NCI-H146 treated with DMSO at 0.1 percent for 48 hours (cell line): ENCODE data around the gene CRPPA.
"Not testable (repeated sequence)": the region's sequence is repeated elsewhere in the genome, so short reads cannot be mapped to it uniquely, and the experiment has no call there.

Experiments
- DNase-seq: peaks from one replicate; lab custom pipeline; 2025; ENCODE audit not compliant: unreplicated experiment; lab: John Stamatoyannopoulos, UW

CRPPA gene

DNA sequence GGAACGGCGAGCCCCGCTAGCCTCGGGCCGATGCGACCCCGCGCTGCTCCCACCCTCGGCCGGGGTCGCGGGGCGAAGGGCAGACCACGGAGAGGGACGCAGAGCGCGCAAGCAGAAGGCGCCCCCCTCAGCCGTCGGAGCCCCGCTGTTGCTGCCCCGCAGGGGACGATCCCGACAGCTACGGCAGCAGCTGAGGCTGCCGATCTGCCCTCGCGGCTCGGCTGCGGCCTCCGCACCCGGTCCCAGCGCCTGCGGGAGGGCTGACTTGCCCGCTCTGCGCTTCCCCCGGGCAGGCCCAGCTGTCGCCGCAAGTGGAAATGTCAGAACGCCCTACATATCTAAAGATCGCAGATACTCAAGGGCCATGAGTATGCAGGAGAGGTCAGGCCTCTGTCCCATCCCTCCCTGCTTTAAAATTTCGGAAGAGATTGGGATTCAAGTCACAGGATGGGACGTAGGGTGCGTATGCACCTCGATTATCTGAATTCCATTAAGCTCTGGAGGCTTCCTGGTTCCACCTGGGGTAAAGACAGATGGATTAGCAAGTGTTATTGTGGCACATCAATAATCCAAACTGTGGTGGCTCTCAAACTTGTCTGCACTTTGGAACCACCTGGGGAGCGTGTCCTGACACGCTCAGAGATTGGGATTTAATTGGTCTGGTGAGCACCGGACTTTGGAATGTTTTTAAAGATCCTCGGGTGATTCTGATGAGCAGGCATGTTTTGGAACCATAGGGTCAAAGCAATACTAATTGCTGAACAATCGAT lies at the start of gene CRPPA:
TSS of gene CRPPA (minus strand) at position 206 of the 770 bp plus-strand sequence. CDS start 216 bp downstream, outside the sequence.
- DNase-seq: no peak

DNA sequence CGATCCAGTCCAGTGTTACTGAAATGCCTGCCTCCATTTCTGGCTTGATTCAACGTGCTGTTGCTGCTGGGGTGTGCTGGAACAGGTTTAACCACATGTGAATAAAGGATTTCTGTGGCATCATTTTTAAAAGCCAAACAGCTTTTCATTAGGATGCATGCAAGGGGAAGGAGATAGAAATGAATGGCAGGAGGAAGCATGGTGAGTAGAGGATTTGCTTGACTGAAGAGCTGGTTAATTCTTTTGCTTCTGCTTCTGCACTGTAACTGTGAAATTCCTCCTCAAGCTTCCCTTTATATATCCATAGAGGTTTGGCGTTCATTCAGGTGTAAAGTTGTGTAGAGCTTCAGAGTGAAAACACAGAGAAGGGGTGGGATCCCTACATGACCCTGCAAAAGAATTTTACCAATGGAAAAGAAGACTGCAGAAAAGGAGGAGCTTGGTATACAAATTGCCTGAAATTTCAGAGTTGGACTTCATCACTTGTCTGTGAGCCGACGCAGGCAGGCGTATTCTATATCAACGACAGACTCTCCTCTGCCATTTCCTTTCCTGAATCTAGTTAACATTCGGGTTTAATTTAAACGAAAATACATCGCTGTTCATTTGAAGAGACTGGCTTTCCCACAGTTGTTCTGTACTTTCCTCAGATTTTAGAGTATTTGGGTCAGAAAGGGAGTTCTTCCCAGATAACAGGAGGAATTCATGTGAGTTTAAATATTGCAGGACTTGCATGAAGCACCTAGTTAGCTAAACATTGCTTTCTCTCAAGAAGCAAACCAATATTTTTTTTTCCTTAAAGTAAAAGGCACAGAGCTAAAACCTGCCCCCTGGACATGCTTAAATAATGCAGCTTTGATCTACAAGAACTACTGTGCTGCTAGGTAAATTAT lies 44.4 kb upstream of the CRPPA start, which contains the start of gene SOSTDC1:
TSS of gene SOSTDC1 (minus strand) at position 270 of the 893 bp plus-strand sequence. CDS start at position 200, 70 bp downstream.
- DNase-seq: peak; percentile 69

DNA sequence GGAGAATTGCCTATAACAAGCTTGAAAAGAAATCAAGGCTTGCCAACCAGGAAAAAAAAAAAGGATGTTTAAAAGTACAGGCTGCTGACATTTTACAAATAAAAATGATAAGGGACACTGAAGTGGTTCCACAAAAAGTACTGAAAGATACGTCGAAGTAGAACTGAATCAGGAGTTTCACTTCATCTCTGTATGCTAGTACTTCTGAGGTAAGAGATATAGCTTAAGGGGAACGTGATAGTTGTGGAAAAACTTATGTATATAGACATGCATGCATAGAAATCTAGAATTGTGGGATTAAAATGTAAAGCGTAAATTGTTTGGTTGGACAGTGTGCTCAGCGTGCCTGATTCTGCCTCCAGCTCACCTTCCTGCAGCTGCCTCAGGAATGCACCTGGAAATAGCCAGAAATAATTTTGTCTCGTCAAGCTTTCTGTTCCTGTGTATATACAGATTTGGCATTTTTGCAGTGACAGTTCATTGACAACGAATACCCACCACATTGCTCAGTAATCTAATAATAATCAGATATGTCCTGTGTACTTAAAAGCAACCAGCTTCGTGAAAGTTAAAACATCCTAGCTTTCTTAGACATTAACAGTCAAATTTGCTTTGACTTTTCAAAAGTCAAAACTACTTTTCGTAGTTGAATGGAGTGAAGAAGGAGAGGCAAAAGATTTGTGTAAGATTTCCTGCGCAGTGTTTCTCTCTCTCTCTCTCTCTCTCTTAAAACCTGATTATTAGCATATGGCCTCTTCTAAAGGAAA lies 42.8 kb upstream of the CRPPA start:
- DNase-seq: no peak

DNA sequence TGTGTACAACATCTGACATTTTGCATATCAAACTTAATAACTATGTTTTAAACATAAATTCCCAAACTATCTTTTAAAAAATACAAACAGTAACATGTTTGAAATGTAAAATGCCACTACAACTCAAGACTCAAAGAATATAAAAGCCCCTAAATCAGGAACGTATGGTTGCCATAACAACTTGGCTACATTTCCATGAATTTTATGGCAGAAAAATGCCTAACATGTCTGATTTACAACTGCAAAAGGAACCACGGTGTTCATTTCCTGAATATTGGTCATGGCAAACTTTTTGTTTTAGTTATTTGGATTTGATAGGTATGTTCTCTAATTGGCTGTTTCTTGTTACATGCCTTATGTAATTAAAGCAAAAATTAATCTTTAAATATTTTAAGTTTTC lies 42.2 kb upstream of the CRPPA start:
- DNase-seq: no peak

GRCh38 chr7:16462431-16462889 lies 41.1 kb upstream of the CRPPA start:
- no peak for DNase-seq

GRCh38 chr7:16460789-16461493 lies 39.6 kb upstream of the CRPPA start:
- DNase-seq: no peak

GRCh38 chr7:16456303-16456702 lies 35.0 kb upstream of the CRPPA start:
- DNase-seq: not testable (repeated sequence)

- no peak for DNase-seq
Measured at GRCh38 chr7:16455591-16455990, 34.3 kb upstream of the CRPPA start.

- DNase-seq: no peak
Measured at GRCh38 chr7:16450366-16450765, 29.0 kb upstream of the CRPPA start.

- no peak for DNase-seq
Measured at GRCh38 chr7:16447876-16448275, 26.5 kb upstream of the CRPPA start.

DNA sequence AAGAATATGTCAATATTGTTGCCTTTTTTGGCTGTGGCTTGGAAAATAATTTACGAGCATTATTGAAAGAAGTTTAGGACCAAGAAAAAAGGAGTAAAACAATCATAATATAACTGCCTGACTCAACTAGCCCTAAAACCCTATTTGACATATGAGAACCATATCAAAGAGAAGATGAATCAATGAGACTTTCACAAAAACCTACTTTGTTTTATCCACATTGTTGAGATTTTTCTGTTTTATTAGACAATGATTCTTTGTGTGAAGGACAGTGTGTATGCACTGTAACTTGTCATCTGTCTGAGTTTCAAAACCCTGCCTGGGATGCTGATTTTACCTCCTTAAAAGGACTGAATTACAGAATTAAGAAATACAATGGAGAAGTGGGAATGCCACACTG lies 25.2 kb upstream of the CRPPA start:
- DNase-seq: no peak

GRCh38 chr7:16443871-16444270 lies 22.5 kb upstream of the CRPPA start:
- not testable (repeated sequence) for DNase-seq

GRCh38 chr7:16438988-16439387 lies 17.6 kb upstream of the CRPPA start:
- DNase-seq: no peak

DNA sequence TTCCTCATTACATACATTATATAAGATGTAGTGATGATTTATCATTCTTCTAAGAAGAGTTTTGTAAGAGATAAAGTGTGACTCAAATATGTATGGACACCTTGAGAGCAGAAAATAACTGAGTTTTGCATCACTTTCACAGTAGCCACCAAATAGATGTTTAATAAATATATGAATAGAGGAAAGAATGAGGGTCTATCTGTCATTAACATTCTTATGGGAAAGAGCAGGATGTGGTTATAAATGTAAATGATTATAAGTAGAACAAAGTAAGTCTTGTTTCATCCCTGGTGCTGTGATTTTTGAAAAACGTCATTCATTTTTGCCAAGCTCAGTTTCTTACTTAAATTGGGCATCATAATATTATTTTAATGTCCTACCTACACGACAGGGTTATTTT lies 15.0 kb upstream of the CRPPA start:
- no peak for DNase-seq

GRCh38 chr7:16433568-16434122 lies 12.3 kb upstream of the CRPPA start:
- no peak for DNase-seq

- no peak for DNase-seq
Measured at GRCh38 chr7:16432425-16432731, 11.0 kb upstream of the CRPPA start.

DNA sequence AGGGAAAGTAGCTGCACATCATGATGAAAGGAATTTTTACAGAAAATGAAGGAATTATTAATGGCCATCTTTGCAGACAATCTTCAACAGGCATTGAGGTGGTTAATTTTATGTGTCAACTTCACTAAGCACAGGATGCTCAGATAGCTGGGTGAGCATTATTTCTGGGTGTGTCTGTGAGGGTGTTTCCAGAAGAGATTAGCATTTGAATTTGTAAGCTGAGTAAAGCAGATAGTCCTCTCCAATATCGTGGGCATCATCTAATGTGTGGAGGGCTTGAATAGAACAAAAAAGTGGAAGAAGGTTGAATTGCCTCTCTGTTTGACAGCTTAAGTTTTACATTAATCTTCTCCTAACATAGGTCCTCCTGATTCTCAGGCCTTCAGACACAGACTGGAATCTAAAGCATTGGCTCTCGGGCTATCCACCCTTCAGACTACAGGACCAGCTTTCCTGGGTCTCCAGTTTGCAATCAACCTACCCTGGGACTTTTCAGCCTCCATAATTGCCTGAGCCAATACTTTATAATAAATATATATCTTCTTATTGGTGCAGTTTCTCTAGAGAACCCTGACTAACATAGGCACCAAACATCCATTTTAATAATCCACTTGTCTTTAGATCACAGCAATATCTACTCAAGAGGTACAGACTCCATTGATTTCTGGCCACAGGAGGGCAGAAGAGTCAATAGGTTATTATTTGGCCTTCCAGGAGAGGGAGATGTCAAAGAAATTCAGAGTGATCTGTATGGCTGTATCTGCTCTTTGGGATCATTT lies 10.5 kb upstream of the CRPPA start:
- peak; percentile 51 for DNase-seq

GRCh38 chr7:16430133-16430532 lies 8.8 kb upstream of the CRPPA start:
- DNase-seq: no peak

GRCh38 chr7:16428672-16429071 lies 7.3 kb upstream of the CRPPA start:
- no peak for DNase-seq

DNA sequence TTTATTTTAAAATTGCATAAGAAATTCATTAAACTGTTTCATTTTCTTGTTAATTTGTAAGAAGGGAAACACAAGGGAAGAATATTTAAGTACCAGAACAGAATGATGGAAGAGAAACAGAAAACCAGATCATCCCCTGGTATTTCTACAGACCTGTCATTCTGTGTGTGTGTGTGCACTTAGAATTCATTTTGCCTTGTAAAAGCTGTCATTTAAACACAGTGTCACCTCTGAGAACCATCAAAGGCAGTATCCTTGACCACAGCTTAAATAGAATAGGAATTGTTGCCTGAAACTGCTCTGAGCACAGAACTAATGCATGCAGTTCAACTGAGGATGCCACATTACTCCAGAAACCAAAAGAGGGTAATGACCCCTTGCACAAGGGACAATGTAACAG lies 6.8 kb upstream of the CRPPA start:
- no peak for DNase-seq
